Upper lobe of right lung (tissue), 1 donor: ENCODE measurements around the gene PKDCC. TPM values are rescaled to one million over a fixed set of nuclear protein-coding genes. Genes with fewer than 3 reads are reported as not detected.

ENCODE experiments used
- ATAC-seq: fragments of 200-7000 bp; cut with Tn5 transposase; one replicate; pipeline ENCODE4 v1.9.1; 2020; ENCODE audit warnings: mild to moderate bottlenecking, moderate library complexity
- DNase-seq: peaks from one replicate; pipeline ENCODE4 v3.0.0-alpha.2; 2020
- H3K27ac ChIP-seq: fragments of 200-600 bp; one replicate; pipeline ENCODE4 v1.8.0; 2022
- H3K27me3 ChIP-seq: fragments of 200-600 bp; one replicate; pipeline ENCODE4 v1.8.0; 2022; ENCODE audit warnings: mild to moderate bottlenecking
- H3K36me3 ChIP-seq: fragments of 200-600 bp; one replicate; pipeline ENCODE4 v1.8.0; 2022
- H3K4me1 ChIP-seq: fragments of 200-600 bp; one replicate; pipeline ENCODE4 v1.8.0; 2022
- H3K4me3 ChIP-seq: fragments of 200-600 bp; one replicate; pipeline ENCODE4 v1.8.0; 2022; ENCODE audit warnings: mild to moderate bottlenecking
- H3K9me3 ChIP-seq: fragments of 200-600 bp; one replicate; pipeline ENCODE4 v1.8.0; 2022
- CTCF ChIP-seq: fragments of 200-600 bp; IDR thresholded peaks from one replicate; pipeline ENCODE4 v1.8.0; 2022; ENCODE audit warnings: antibody characterized with exemption
- intact Hi-C: fragments of 100-400 bp; cut with DNase I; formaldehyde crosslinking; loops from one replicate; pipeline ENCODE4 v1.11.0; 2022
- total RNA-seq: library from RNA; stranded (reverse); fragmentation: NEBNext Ultra II Directional; extraction: Animal tissue kit (Norgen Biotek cat#: 25700); gene quantifications from one replicate; pipeline ENCODE4 v1.2.1, GENCODE V29; 2021
- donor health status: DM: no; HTN: yes; CAD: no; lungs with severe emphysema.

PKDCC gene
- total RNA-seq, 1 donor from 2014 or later = 65.5 TPM

- Histone ChIP-seq H3K9me3 (no peaks in the 10 kb centered on the region), H3K36me3 (no peaks in the 10 kb centered on the region), H3K27ac (peak overlapping the region; percentile 85), H3K4me3 (peak overlapping the region; percentile 51), H3K27me3 (no peaks in the 10 kb centered on the region), H3K4me1 (peaks cover 50% of the 10 kb centered on the region)
- no peak for TF ChIP-seq CTCF
- ATAC-seq (peak; percentile 66), DNase-seq (peak; percentile 85)
- intact Hi-C loops = no loop called here
Measured at GRCh38 chr2:42101206-42102023, 53.6 kb downstream of the PKDCC start.

- no peak for TF ChIP-seq CTCF
- Histone ChIP-seq H3K27ac (peak overlapping the region; percentile 85), H3K9me3 (no peaks in the 10 kb centered on the region), H3K4me1 (peaks cover 55% of the 10 kb centered on the region), H3K36me3 (no peaks in the 10 kb centered on the region), H3K27me3 (no peaks in the 10 kb centered on the region), H3K4me3 (peak overlapping the region; percentile 51)
- ATAC-seq (peak; percentile 63), DNase-seq (peak; percentile 93)
- intact Hi-C loops = no loop called here
Measured at GRCh38 chr2:42102024-42102590, 54.3 kb downstream of the PKDCC start.

- Histone ChIP-seq H3K9me3 (no peaks in the 10 kb centered on the region), H3K36me3 (no peaks in the 10 kb centered on the region), H3K4me1 (peaks cover 57% of the 10 kb centered on the region), H3K27ac (peak overlapping the region; percentile 85), H3K27me3 (no peaks in the 10 kb centered on the region), H3K4me3 (peak overlapping the region; percentile 51)
- peak; percentile 87 for DNase-seq
- intact Hi-C loops = no loop called here
- peak; percentile 55 for ATAC-seq
- TF ChIP-seq CTCF = no peak
Measured at GRCh38 chr2:42102591-42103450, 55.0 kb downstream of the PKDCC start.

- intact Hi-C loops = no loop called here
- no peak for TF ChIP-seq CTCF
- H3K4me3 ChIP-seq = no peak overlapping the region
- H3K4me1 ChIP-seq = peaks cover 55% of the 10 kb centered on the region
- no peak for DNase-seq
- H3K36me3 ChIP-seq = no peaks in the 10 kb centered on the region
- H3K27me3 ChIP-seq = no peaks in the 10 kb centered on the region
- no peaks in the 10 kb centered on the region for H3K9me3 ChIP-seq
- H3K27ac ChIP-seq = no peak overlapping the region
- ATAC-seq = no peak
Measured at GRCh38 chr2:42103829-42104228, 56.0 kb downstream of the PKDCC start.

- no peak for TF ChIP-seq CTCF
- Histone ChIP-seq H3K27ac (peak overlapping the region; percentile 24), H3K4me3 (no peak overlapping the region), H3K36me3 (no peaks in the 10 kb centered on the region), H3K4me1 (peaks cover 47% of the 10 kb centered on the region), H3K27me3 (no peaks in the 10 kb centered on the region), H3K9me3 (no peaks in the 10 kb centered on the region)
- ATAC-seq (no peak), DNase-seq (no peak)
- intact Hi-C loops = no loop called here
Measured at GRCh38 chr2:42104621-42105020, 56.8 kb downstream of the PKDCC start.
